HepG2 (cell line): ENCODE measurements around the gene KATNB1. TPM values are rescaled to one million over a fixed set of nuclear protein-coding genes. Genes with fewer than 3 reads are reported as not detected.

Experiments used
- CHD4 ChIP-seq: fragments of 200-600 bp; sonication (generic); IDR thresholded peaks from 2 replicates; pipeline ENCODE4 v1.7.0; 2017; ENCODE audit warnings: mild to moderate bottlenecking, low read length, borderline replicate concordance
- FOXO1 ChIP-seq: sonication (generic); formaldehyde crosslinking; IDR thresholded peaks from 2 replicates; pipeline ENCODE4 v1.4.0; 2020; ENCODE audit warnings: missing genetic modification reagents
- KLF6 ChIP-seq: IDR thresholded peaks from 2 replicates; pipeline ENCODE4 v1.8.0; 2016; ENCODE audit warnings: missing biosample characterization, missing genetic modification reagents
- NFYB ChIP-seq: sonication (generic); formaldehyde crosslinking; IDR thresholded peaks from 2 replicates; pipeline ENCODE4 v1.4.0; 2020; ENCODE audit warnings: missing genetic modification reagents
- SMAD3 ChIP-seq: sonication (generic); formaldehyde crosslinking; IDR thresholded peaks from 2 replicates; pipeline ENCODE4 v1.4.0; 2020; ENCODE audit warnings: missing genetic modification reagents
- THAP9 ChIP-seq: sonication (generic); formaldehyde crosslinking; IDR thresholded peaks from 2 replicates; pipeline ENCODE4; 2020; ENCODE audit warnings: missing genetic modification reagents, mild to moderate bottlenecking, borderline replicate concordance
- ZC3H13 ChIP-seq: sonication (generic); formaldehyde crosslinking; IDR thresholded peaks from 2 replicates; pipeline ENCODE4 v1.8.1; 2023; ENCODE audit warnings: mild to moderate bottlenecking, missing genetic modification reagents, moderate library complexity
- ZFP90 ChIP-seq: sonication (generic); formaldehyde crosslinking; IDR thresholded peaks from 2 replicates; pipeline ENCODE4 v1.8.0; 2022; ENCODE audit warnings: missing genetic modification reagents, mild to moderate bottlenecking, inconsistent platforms, borderline replicate concordance
- ZNF207 ChIP-seq: fragments of 450-650 bp; IDR thresholded peaks from 2 replicates; pipeline ENCODE4 v1.6.1; 2016; ENCODE audit warnings: antibody characterized with exemption, borderline replicate concordance
- ZNF317 ChIP-seq: sonication (generic); formaldehyde crosslinking; IDR thresholded peaks from 2 replicates; pipeline ENCODE4 v1.5.0; 2020; ENCODE audit warnings: mild to moderate bottlenecking, missing genetic modification reagents
- ZNF598 ChIP-seq: sonication (generic); formaldehyde crosslinking; IDR thresholded peaks from 2 replicates; pipeline ENCODE4 v1.5.1; 2020; ENCODE audit warnings: mild to moderate bottlenecking, missing genetic modification reagents, borderline replicate concordance
- ZNF607 ChIP-seq: sonication (generic); formaldehyde crosslinking; IDR thresholded peaks from 2 replicates; pipeline ENCODE4 v1.5.1; 2020; ENCODE audit warnings: missing genetic modification reagents, mild to moderate bottlenecking, borderline replicate concordance
- ZNF737 ChIP-seq: sonication (generic); formaldehyde crosslinking; IDR thresholded peaks from 2 replicates; pipeline ENCODE4 v1.5.0; 2020; ENCODE audit warnings: missing genetic modification reagents, mild to moderate bottlenecking, borderline replicate concordance
- ZNF766 ChIP-seq: sonication (generic); formaldehyde crosslinking; IDR thresholded peaks from 2 replicates; pipeline ENCODE4 v1.5.0; 2020; ENCODE audit warnings: missing genetic modification reagents, borderline replicate concordance
- ZSCAN22 ChIP-seq: sonication (generic); formaldehyde crosslinking; IDR thresholded peaks from 2 replicates; pipeline ENCODE4 v1.4.0; 2020; ENCODE audit warnings: mild to moderate bottlenecking, missing genetic modification reagents
- ZUFSP ChIP-seq: sonication (generic); formaldehyde crosslinking; IDR thresholded peaks from 2 replicates; pipeline ENCODE4 v1.9.0; 2021; ENCODE audit warnings: missing genetic modification reagents, mild to moderate bottlenecking, borderline replicate concordance
- polyA plus RNA-seq, 8 experiments: library from polyadenylated mRNA; depleted of rRNA in 3 of 8; stranded (reverse) in 7 of 8; unstranded in 1 of 8; fragments of >200 nt; fragmentation: Illumina TruSeq in 4 of 8; extraction: Trizol in 4 of 8; gene quantifications; 2 replicates each; pipeline versions ENCODE4 v1.2.1 to v1.2.3, GENCODE V29; 2011 to 2016; ENCODE audit warnings: low read depth in 4 of 8, missing spikeins in 1 of 8, mixed read lengths in 1 of 8; ENCODE audit not compliant: insufficient read depth in 1 of 8
- total RNA-seq, 5 experiments: library from RNA; depleted of rRNA; stranded (reverse); fragments of >200 nt; fragmentation: Illumina TruSeq; extraction: Trizol; gene quantifications; 2 replicates each; pipeline ENCODE4 v1.2.3, GENCODE V29; 2016; ENCODE audit warnings: low read depth in 1 of 5
- TF ChIP-seq, protein P1 (sequence below): sonication (generic); formaldehyde crosslinking; IDR thresholded peaks from 2 replicates; pipeline ENCODE4 v1.5.0; 2020; ENCODE audit warnings: missing genetic modification reagents, mild to moderate bottlenecking, borderline replicate concordance
- TF ChIP-seq, protein P2 (sequence below): sonication (generic); formaldehyde crosslinking; IDR thresholded peaks from 2 replicates; pipeline ENCODE4 v1.4.0; 2020; ENCODE audit warnings: missing genetic modification reagents

Gene KATNB1
- total and polyA plus RNA-seq, 2 of the 13 experiments (the other 11 are each of a cell fraction or from before 2014, with no cell fraction given) = 31.5 to 43.5 TPM

DNA sequence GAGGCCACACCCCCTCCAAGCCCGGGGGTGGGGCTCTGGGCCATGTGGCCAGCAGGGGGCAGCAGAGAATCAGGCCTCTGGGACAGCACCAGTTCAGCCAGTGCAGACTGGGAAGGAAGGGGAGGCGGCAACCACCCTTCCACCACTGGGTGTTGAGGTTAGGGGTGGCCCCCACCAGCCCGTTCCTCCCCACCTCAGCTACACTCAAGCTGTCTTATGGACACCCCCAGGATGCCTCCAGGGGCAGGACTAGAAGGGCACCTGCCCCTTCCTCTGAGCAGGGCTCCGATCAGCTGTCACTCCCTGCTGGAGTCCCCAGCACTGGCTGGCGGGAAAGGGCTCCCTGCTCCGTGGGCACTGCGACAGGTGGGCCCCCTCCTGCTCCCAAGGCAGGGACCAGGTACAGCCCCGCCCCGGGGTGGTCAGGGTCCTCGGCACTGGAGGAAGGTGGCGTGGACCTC is 21.8 kb downstream of the KATNB1 start (continued):
- TF ChIP-seq ZNF598 (CRISPR knock-in tag) = no peak
- no peak for TF ChIP-seq FOXO1 (CRISPR knock-in tag)
- no peak for TF ChIP-seq ZFP90 (CRISPR knock-in tag)
- TF ChIP-seq CHD4 = no peak
- peak; percentile 59; the same call in 1 of the 2 replicates for TF ChIP-seq ZNF607 (CRISPR knock-in tag)
- TF ChIP-seq THAP9 (CRISPR knock-in tag) = peak; percentile 49; the same call in 1 of the 2 replicates
- no peak for TF ChIP-seq ZUFSP (CRISPR knock-in tag)
- no peak for TF ChIP-seq ZNF207
- 0 out of 2 replicates have a peak, but pooled peaks have one; percentile 29 for TF ChIP-seq KLF6 (CRISPR knock-in tag)
- TF ChIP-seq, protein P1, sequence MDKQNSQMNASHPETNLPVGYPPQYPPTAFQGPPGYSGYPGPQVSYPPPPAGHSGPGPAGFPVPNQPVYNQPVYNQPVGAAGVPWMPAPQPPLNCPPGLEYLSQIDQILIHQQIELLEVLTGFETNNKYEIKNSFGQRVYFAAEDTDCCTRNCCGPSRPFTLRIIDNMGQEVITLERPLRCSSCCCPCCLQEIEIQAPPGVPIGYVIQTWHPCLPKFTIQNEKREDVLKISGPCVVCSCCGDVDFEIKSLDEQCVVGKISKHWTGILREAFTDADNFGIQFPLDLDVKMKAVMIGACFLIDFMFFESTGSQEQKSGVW (CRISPR knock-in tag) = no peak
- 0 out of 2 replicates have a peak, but pooled peaks have one; percentile 26 for TF ChIP-seq ZC3H13
- no peak for TF ChIP-seq ZSCAN22 (CRISPR knock-in tag)
- no peak for TF ChIP-seq NFYB (CRISPR knock-in tag)
- TF ChIP-seq SMAD3 (CRISPR knock-in tag) = peak; percentile 64; the same call in 1 of the 2 replicates
- no peak for TF ChIP-seq ZNF766 (CRISPR knock-in tag)
- TF ChIP-seq ZNF317 (CRISPR knock-in tag) = no peak
- TF ChIP-seq ZNF737 = no peak
- TF ChIP-seq, protein P2, sequence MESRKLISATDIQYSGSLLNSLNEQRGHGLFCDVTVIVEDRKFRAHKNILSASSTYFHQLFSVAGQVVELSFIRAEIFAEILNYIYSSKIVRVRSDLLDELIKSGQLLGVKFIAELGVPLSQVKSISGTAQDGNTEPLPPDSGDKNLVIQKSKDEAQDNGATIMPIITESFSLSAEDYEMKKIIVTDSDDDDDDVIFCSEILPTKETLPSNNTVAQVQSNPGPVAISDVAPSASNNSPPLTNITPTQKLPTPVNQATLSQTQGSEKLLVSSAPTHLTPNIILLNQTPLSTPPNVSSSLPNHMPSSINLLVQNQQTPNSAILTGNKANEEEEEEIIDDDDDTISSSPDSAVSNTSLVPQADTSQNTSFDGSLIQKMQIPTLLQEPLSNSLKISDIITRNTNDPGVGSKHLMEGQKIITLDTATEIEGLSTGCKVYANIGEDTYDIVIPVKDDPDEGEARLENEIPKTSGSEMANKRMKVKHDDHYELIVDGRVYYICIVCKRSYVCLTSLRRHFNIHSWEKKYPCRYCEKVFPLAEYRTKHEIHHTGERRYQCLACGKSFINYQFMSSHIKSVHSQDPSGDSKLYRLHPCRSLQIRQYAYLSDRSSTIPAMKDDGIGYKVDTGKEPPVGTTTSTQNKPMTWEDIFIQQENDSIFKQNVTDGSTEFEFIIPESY (CRISPR knock-in tag) = 0 out of 2 replicates have a peak, but pooled peaks have one; percentile 36
